Measurements from ENCODE around the gene MMUT. TPM values are rescaled to one million over a fixed set of nuclear protein-coding genes. Genes with fewer than 3 reads are reported as not detected.
"Not testable (repeated sequence)": the region's sequence is repeated elsewhere in the genome, so short reads cannot be mapped to it uniquely, and the experiment has no call there.

Gene MMUT
- total RNA-seq, 6 donors from 2014 or later = 8.0 to 26.6 (median 17.2) TPM

DNA sequence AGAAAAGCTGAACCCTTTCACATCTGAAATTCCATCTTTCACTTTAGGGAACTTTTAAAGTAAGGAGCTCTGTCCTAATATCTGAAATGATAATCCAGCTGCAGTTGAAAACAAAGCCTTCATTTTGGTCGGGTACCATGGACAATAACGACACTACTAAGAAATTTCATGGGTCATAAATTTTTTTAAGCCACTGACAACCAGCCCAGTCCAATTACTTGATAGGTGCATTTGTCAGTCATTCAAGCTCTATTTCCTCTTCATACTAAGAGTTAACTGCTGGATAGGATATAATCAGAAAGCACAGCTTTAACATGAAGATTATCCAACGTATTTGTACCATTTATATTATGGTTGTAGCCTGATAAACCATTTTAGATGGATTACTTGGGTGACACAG lies 52.5 kb downstream of the MMUT start:
- Histone ChIP-seq H3K4me3 (no peak overlapping the region), H3K27me3 (no peaks in the 10 kb centered on the region), H3K36me3 (no peaks in the 10 kb centered on the region), H3K27ac (no peak overlapping the region), H3K4me1 (no peaks in the 10 kb centered on the region), H3K9me3 (no peaks in the 10 kb centered on the region)
- WGBS, 2 donors = 75 to 84% methylated on average over 3 of the region's 3 CpGs
- DNase-seq (no peak), ATAC-seq (ENCODE audit: low FRiP score in 2 of 2) (no peak)
- TF ChIP-seq, protein P1, sequence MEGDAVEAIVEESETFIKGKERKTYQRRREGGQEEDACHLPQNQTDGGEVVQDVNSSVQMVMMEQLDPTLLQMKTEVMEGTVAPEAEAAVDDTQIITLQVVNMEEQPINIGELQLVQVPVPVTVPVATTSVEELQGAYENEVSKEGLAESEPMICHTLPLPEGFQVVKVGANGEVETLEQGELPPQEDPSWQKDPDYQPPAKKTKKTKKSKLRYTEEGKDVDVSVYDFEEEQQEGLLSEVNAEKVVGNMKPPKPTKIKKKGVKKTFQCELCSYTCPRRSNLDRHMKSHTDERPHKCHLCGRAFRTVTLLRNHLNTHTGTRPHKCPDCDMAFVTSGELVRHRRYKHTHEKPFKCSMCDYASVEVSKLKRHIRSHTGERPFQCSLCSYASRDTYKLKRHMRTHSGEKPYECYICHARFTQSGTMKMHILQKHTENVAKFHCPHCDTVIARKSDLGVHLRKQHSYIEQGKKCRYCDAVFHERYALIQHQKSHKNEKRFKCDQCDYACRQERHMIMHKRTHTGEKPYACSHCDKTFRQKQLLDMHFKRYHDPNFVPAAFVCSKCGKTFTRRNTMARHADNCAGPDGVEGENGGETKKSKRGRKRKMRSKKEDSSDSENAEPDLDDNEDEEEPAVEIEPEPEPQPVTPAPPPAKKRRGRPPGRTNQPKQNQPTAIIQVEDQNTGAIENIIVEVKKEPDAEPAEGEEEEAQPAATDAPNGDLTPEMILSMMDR (IDR thresholded peaks at IDR 0.05) = no peak
- no peak for TF ChIP-seq POLR2A (IDR thresholded peaks at IDR 0.05)
- TF ChIP-seq POLR2AphosphoS5 (IDR thresholded peaks at IDR 0.05) = no peak
- TF ChIP-seq EP300 (IDR thresholded peaks at IDR 0.05) = no peak

DNA sequence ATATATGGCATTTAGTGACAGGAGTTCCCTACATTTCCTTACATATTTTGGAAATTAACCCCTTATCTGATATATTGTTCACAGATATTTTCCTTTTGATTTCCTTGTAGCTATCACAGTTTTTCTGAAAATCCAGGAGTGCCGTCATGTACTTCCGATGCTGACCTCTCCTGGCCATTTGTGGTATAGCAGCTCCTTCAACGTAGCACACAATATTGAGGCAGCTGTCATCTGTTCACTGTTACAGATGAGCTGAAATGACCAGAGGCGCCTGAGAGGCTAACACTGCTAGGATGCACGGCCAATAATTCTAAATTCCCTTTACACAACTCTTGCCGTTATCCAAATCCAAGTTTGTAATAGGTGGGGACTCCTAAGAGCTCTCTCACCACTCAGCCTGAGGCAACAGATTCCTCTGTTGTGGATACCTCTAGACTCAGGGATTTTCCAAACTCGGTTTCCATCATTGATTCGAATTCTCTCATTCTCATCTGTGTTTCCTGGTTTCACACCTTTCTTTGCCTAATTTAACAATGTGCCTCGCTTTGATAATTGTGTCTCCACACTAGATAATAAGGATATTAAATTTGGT lies 53.0 kb downstream of the MMUT start:
- Histone ChIP-seq H3K27ac (no peak overlapping the region), H3K36me3 (no peaks in the 10 kb centered on the region), H3K27me3 (no peaks in the 10 kb centered on the region), H3K9me3 (no peaks in the 10 kb centered on the region), H3K4me1 (no peaks in the 10 kb centered on the region), H3K4me3 (no peak overlapping the region)
- 24% methylated on average over 9 of the region's 9 CpGs for whole genome bisulfite sequencing, 2 donors
- ATAC-seq (ENCODE audit: low FRiP score in 2 of 2) (peak in 1 of 2 donors; percentile 81), DNase-seq (peak in 1 of 2 donors; percentile 32)
- TF ChIP-seq EP300 (IDR thresholded peaks at IDR 0.05) = no peak
- TF ChIP-seq, protein P1 (IDR thresholded peaks at IDR 0.05) = peak; percentile 57 to 80 (median 72)
- no peak for TF ChIP-seq POLR2A (IDR thresholded peaks at IDR 0.05)

DNA sequence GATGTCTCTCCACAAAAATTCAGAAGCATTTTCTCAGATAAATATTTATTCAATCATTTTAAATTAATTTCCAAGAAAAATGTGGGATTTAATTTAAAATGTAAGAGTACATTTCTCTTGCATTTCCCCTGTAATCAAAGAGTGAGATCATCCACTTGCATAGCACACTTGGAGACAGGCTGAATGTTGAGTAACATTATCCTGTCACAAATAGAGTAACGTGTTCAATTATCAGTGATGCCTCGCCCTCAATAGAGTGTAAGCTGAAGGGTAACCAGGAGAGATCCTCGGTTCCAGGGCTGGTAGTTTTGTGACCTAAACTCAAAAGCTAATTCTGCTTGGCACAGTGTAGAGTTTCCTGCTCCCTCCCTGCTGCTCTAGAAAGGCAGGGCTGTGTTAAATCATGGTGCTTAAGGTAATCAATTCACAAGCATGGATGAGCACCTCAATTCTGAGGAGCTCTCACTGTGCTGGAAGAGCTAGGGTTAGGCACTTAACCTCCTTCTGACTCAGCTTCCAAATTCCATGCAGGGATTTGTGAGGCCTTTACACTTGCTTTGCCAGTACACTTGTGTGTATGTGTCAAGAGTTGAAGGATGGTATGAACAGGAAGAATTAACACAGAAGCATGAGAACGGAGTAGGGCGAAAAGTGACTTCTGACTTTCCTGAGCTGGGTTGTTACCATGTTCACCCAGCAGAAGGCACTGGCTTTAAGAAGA lies 56.6 kb downstream of the MMUT start:
- no peaks in the 10 kb centered on the region for H3K4me1 ChIP-seq
- WGBS, 2 donors = 71 to 74% methylated on average over 5 of the region's 5 CpGs
- no peak overlapping the region for H3K27ac ChIP-seq
- no peaks in the 10 kb centered on the region for H3K36me3 ChIP-seq
- H3K4me3 ChIP-seq = no peak overlapping the region
- TF ChIP-seq POLR2A (IDR thresholded peaks at IDR 0.05) (no peak), POLR2AphosphoS5 (IDR thresholded peaks at IDR 0.05) (no peak), EP300 (IDR thresholded peaks at IDR 0.05) (no peak)
- TF ChIP-seq, protein P1 (IDR thresholded peaks at IDR 0.05) = no peak
- ATAC-seq (ENCODE audit: low FRiP score in 2 of 2) = no peak
- DNase-seq = no peak
- no peaks in the 10 kb centered on the region for H3K9me3 ChIP-seq
- H3K27me3 ChIP-seq = no peaks in the 10 kb centered on the region

DNA sequence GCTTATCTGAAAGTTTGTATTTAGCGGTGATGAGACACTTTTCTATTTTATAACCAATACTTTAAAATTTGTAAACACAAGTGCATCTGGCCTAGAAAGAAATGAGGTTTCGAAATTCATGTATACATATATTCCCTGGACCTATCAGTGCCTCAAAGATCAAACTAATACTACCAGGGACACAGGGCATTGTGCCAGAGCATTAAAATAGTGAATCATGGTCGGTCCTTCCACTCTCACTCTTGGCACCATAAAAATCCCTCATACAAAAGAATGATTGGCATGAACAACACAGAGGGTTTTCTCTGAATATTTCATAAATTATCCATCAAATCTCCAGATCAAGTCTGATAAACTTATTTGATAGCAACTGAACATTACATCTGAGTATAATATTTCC lies 62.0 kb downstream of the MMUT start:
- WGBS, 2 donors = 61 to 65% methylated on average over 3 of the region's 3 CpGs
- Histone ChIP-seq H3K4me1 (no peaks in the 10 kb centered on the region), H3K36me3 (no peaks in the 10 kb centered on the region), H3K27me3 (no peaks in the 10 kb centered on the region), H3K27ac (no peak overlapping the region), H3K9me3 (no peaks in the 10 kb centered on the region), H3K4me3 (no peak overlapping the region)
- DNase-seq = no peak
- ATAC-seq (ENCODE audit: low FRiP score in 2 of 2) = no peak
- TF ChIP-seq POLR2A (IDR thresholded peaks at IDR 0.05) = no peak

DNA sequence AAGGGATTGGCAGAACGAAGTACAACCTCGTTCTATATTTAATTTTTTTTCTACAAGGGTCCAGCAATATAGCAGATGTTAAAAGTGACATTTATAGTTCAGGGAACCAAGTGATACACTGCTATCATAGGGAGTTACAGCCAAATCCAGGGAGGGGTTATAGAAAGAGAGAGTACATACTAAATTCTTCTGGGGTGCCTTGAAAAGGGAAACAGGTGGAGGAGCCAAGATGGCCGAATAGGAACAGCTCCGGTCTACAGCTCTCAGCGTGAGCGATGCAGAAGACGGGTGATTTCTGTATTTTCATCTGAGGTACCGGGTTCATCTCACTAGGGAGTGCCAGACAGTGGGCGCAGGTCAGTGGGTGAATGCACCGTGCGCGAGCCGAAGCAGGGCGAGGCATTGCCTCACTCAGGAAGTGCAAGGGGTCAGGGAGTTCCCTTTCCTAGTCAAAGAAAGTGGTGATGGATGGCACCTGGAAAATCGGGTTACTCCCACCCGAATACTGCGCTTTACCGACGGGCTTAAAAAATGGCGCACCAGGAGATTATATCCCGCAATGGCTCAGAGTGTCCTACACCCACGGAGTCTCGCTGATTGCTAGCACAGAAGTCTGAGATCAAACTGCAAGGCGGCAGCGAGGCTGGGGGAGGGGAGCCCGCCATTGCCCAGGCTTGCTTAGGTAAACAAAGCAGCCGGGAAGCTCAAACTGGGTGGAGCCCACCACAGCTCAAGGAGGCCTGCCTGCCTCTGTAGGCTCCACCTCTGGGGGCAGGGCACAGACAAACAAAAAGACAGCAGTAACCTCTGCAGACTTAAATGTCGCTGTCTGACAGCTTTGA lies 76.2 kb downstream of the MMUT start:
- DNase-seq = peak in 1 of 2 donors; percentile 41
- WGBS, 2 donors = 88 to 89% methylated on average over 21 to 27 of the region's 28 CpGs
- H3K27me3 ChIP-seq; ATAC-seq (ENCODE audit: low FRiP score in 2 of 2); H3K36me3 ChIP-seq; H3K4me3 ChIP-seq; H3K9me3 ChIP-seq; H3K4me1 ChIP-seq; H3K27ac ChIP-seq: not testable (repeated sequence)

Measured in upper lobe of left lung (tissue), 6 donors.